DOHH2 (cell line): ENCODE data around the gene OR2F2.

Experiments
- CTCF ChIP-seq: fragments of 200-600 bp; sonication (generic); IDR thresholded peaks from one replicate; pipeline ENCODE4 v1.5.1; 2014; ENCODE audit warnings: antibody characterized with exemption, mild to moderate bottlenecking, low read depth, low read length; ENCODE audit not compliant: poor library complexity, severe bottlenecking
- EZH2phosphoT487 ChIP-seq: fragments of 200-600 bp; sonication (generic); IDR thresholded peaks from 2 replicates; pipeline ENCODE4 v1.6.1; 2017; ENCODE audit warnings: borderline replicate concordance, mild to moderate bottlenecking, antibody characterized with exemption, low read length, moderate library complexity, mixed read lengths

DNA sequence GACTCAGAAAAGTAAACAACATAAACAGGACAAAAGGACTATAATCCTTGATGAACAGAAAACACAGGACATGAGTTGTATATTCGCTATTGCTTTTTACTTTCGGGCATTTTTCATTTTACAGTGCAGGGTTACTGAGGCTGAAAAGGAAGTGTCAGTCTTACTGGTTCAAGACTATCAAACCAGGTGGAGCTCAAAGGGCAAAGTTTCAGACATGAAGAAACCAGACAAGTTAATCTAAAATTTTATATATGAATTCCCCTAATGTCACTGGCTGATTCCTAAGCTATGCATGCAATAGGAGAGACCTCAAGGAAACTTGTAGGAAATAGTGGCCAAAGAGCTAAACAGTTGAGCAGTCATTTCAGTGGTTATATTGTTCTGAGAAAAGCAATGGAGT lies 44.5 kb upstream of the OR2F2 start:
- TF ChIP-seq CTCF (no peak), EZH2phosphoT487 (no peak)
